Measurements from ENCODE around the gene ABCC1.

DNA sequence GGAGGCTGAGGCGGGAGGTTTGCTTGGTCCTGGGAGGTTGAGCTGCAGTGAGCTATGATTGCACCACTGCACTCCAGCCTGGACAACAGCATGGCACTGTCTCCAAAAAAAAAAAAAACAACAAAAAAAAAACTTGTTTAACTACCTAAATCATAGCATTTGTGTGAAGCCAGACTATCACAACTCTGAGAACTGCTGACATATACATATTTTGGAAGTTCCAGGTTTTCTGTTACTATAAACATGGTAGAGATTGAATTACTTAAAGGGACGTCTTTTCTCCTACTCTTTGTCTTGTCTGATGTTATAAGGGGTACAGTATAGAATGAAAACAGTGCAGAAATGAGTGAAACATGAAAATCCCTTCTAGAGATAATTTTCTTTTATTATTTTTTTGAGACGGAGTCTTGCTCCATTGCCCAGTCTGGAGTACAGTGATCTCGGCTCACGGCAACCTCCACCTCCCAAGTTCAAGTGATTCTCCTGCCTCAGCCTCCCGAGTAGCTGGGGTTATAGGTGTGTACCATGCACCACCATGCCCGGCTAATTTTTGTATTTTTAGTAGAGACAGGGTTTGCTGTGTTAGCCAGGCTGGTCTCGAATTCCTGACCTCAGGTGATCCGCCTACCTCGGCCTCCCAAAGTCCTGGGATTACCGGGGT, 18.4 kb downstream of the ABCC1 start:
- TF ChIP-seq, protein P1, sequence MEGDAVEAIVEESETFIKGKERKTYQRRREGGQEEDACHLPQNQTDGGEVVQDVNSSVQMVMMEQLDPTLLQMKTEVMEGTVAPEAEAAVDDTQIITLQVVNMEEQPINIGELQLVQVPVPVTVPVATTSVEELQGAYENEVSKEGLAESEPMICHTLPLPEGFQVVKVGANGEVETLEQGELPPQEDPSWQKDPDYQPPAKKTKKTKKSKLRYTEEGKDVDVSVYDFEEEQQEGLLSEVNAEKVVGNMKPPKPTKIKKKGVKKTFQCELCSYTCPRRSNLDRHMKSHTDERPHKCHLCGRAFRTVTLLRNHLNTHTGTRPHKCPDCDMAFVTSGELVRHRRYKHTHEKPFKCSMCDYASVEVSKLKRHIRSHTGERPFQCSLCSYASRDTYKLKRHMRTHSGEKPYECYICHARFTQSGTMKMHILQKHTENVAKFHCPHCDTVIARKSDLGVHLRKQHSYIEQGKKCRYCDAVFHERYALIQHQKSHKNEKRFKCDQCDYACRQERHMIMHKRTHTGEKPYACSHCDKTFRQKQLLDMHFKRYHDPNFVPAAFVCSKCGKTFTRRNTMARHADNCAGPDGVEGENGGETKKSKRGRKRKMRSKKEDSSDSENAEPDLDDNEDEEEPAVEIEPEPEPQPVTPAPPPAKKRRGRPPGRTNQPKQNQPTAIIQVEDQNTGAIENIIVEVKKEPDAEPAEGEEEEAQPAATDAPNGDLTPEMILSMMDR (IDR thresholded peaks at IDR 0.05) = no peak
- TF ChIP-seq ZFX (IDR thresholded peaks at IDR 0.05; ENCODE audit: borderline replicate concordance) = no peak

Data from 22Rv1 (cell line).